Activated naive CD8-positive, alpha-beta T cell treated with anti-CD3 and anti-CD28 coated beads for 36 hours (primary cell): ENCODE results near the gene GFRA1. TPM values are rescaled to one million over a fixed set of nuclear protein-coding genes. Genes with fewer than 3 reads are reported as not detected.
A peak's percentile ranks its signal among the peaks of the same experiment; 100 is the strongest.

Experiments used
- DNase-seq: peaks from one replicate; pipeline ENCODE4 v3.0.0; 2021
- H3K27ac Mint-ChIP-seq: one replicate; pipeline ENCODE4 v1.8.0; 2022; ENCODE audit warnings: mild to moderate bottlenecking, moderate library complexity, mixed read lengths
- H3K27me3 Mint-ChIP-seq: one replicate; pipeline ENCODE4 v1.8.0; 2022; ENCODE audit warnings: mild to moderate bottlenecking, mixed read lengths
- H3K36me3 Mint-ChIP-seq: one replicate; pipeline ENCODE4 v1.8.0; 2021; ENCODE audit warnings: mild to moderate bottlenecking, mixed read lengths
- H3K4me1 Mint-ChIP-seq: one replicate; pipeline ENCODE4 v1.8.0; 2021; ENCODE audit warnings: mixed read lengths
- H3K4me3 Mint-ChIP-seq: one replicate; pipeline ENCODE4 v1.8.0; 2022; ENCODE audit warnings: mild to moderate bottlenecking, moderate library complexity, mixed read lengths
- H3K9me3 Mint-ChIP-seq: one replicate; pipeline ENCODE4 v1.8.0; 2022; ENCODE audit warnings: mixed read lengths
- total RNA-seq, 2 experiments: library from RNA; stranded (reverse); gene quantifications; one replicate each; pipeline ENCODE4 v1.2.3, GENCODE V29; 2021

Gene GFRA1
- total RNA-seq, 2 experiments from 2014 or later: not detected

GRCh38 chr10:116154651-116155050 lies 118.4 kb downstream of the GFRA1 start:
- H3K27me3 Mint-ChIP-seq: no peaks in the 10 kb centered on the region
- no peaks in the 10 kb centered on the region for H3K9me3 Mint-ChIP-seq
- no peaks in the 10 kb centered on the region for H3K4me1 Mint-ChIP-seq
- H3K36me3 Mint-ChIP-seq: no peaks in the 10 kb centered on the region
- no peak overlapping the region for H3K27ac Mint-ChIP-seq
- H3K4me3 Mint-ChIP-seq: no peak overlapping the region
- no peak for DNase-seq

GRCh38 chr10:116151076-116151475 lies 121.9 kb downstream of the GFRA1 start:
- Mint-ChIP-seq H3K27me3 (no peaks in the 10 kb centered on the region), H3K4me1 (peaks cover 6% of the 10 kb centered on the region), H3K9me3 (no peaks in the 10 kb centered on the region), H3K36me3 (no peaks in the 10 kb centered on the region), H3K27ac (no peak overlapping the region), H3K4me3 (no peak overlapping the region)
- DNase-seq: no peak

GRCh38 chr10:116150606-116151005 lies 122.4 kb downstream of the GFRA1 start:
- Mint-ChIP-seq H3K4me3 (no peak overlapping the region), H3K4me1 (peaks cover 6% of the 10 kb centered on the region), H3K9me3 (no peaks in the 10 kb centered on the region), H3K27me3 (no peaks in the 10 kb centered on the region), H3K27ac (no peak overlapping the region), H3K36me3 (no peaks in the 10 kb centered on the region)
- DNase-seq: no peak

GRCh38 chr10:116147147-116147905 lies 125.7 kb downstream of the GFRA1 start:
- H3K4me3 Mint-ChIP-seq: peak overlapping the region; percentile 9
- H3K27ac Mint-ChIP-seq: peak overlapping the region; percentile 81
- no peaks in the 10 kb centered on the region for H3K9me3 Mint-ChIP-seq
- H3K4me1 Mint-ChIP-seq: peaks cover 6% of the 10 kb centered on the region
- peak; percentile 47 for DNase-seq
- H3K27me3 Mint-ChIP-seq: no peaks in the 10 kb centered on the region
- H3K36me3 Mint-ChIP-seq: no peaks in the 10 kb centered on the region

GRCh38 chr10:116146372-116147140 lies 126.5 kb downstream of the GFRA1 start:
- Mint-ChIP-seq H3K27ac (peak overlapping the region; percentile 81), H3K4me1 (peaks cover 6% of the 10 kb centered on the region), H3K4me3 (no peak overlapping the region), H3K36me3 (no peaks in the 10 kb centered on the region), H3K27me3 (no peaks in the 10 kb centered on the region), H3K9me3 (no peaks in the 10 kb centered on the region)
- no peak for DNase-seq

- H3K9me3 Mint-ChIP-seq: no peaks in the 10 kb centered on the region
- H3K4me1 Mint-ChIP-seq: peaks cover 6% of the 10 kb centered on the region
- H3K27me3 Mint-ChIP-seq: peaks cover 4% of the 10 kb centered on the region
- H3K4me3 Mint-ChIP-seq: no peak overlapping the region
- no peak overlapping the region for H3K27ac Mint-ChIP-seq
- no peak for DNase-seq
- no peaks in the 10 kb centered on the region for H3K36me3 Mint-ChIP-seq
Measured at GRCh38 chr10:116143673-116144222, 129.3 kb downstream of the GFRA1 start.

- Mint-ChIP-seq H3K36me3 (no peaks in the 10 kb centered on the region), H3K27me3 (peaks cover 4% of the 10 kb centered on the region), H3K9me3 (no peaks in the 10 kb centered on the region), H3K27ac (no peak overlapping the region), H3K4me3 (no peak overlapping the region), H3K4me1 (peaks cover 3% of the 10 kb centered on the region)
- DNase-seq: no peak
Measured at GRCh38 chr10:116141855-116142254, 131.2 kb downstream of the GFRA1 start.

GRCh38 chr10:116141246-116141645 lies 131.8 kb downstream of the GFRA1 start:
- H3K36me3 Mint-ChIP-seq: no peaks in the 10 kb centered on the region
- H3K27me3 Mint-ChIP-seq: peaks cover 4% of the 10 kb centered on the region
- no peak for DNase-seq
- no peaks in the 10 kb centered on the region for H3K4me1 Mint-ChIP-seq
- H3K9me3 Mint-ChIP-seq: no peaks in the 10 kb centered on the region
- no peak overlapping the region for H3K4me3 Mint-ChIP-seq
- no peak overlapping the region for H3K27ac Mint-ChIP-seq

GRCh38 chr10:116139886-116140285 lies 133.1 kb downstream of the GFRA1 start:
- no peak for DNase-seq
- no peak overlapping the region for H3K27ac Mint-ChIP-seq
- no peaks in the 10 kb centered on the region for H3K9me3 Mint-ChIP-seq
- H3K36me3 Mint-ChIP-seq: no peaks in the 10 kb centered on the region
- H3K4me3 Mint-ChIP-seq: no peak overlapping the region
- H3K27me3 Mint-ChIP-seq: peaks cover 4% of the 10 kb centered on the region
- no peaks in the 10 kb centered on the region for H3K4me1 Mint-ChIP-seq

- DNase-seq: no peak
- Mint-ChIP-seq H3K4me3 (no peak overlapping the region), H3K9me3 (no peaks in the 10 kb centered on the region), H3K4me1 (no peaks in the 10 kb centered on the region), H3K27me3 (peaks cover 4% of the 10 kb centered on the region), H3K36me3 (no peaks in the 10 kb centered on the region), H3K27ac (no peak overlapping the region)
Measured at GRCh38 chr10:116138897-116139296, 134.1 kb downstream of the GFRA1 start.

GRCh38 chr10:116136261-116136660 lies 136.7 kb downstream of the GFRA1 start:
- peaks cover 8% of the 10 kb centered on the region for H3K27me3 Mint-ChIP-seq
- no peak overlapping the region for H3K27ac Mint-ChIP-seq
- H3K4me1 Mint-ChIP-seq: no peaks in the 10 kb centered on the region
- DNase-seq: no peak
- H3K36me3 Mint-ChIP-seq: no peaks in the 10 kb centered on the region
- no peak overlapping the region for H3K4me3 Mint-ChIP-seq
- no peaks in the 10 kb centered on the region for H3K9me3 Mint-ChIP-seq

- no peaks in the 10 kb centered on the region for H3K36me3 Mint-ChIP-seq
- no peak overlapping the region for H3K27ac Mint-ChIP-seq
- no peaks in the 10 kb centered on the region for H3K9me3 Mint-ChIP-seq
- H3K4me1 Mint-ChIP-seq: no peaks in the 10 kb centered on the region
- H3K4me3 Mint-ChIP-seq: no peak overlapping the region
- DNase-seq: no peak
- H3K27me3 Mint-ChIP-seq: peaks cover 3% of the 10 kb centered on the region
Measured at GRCh38 chr10:116134322-116134721, 138.7 kb downstream of the GFRA1 start.

GRCh38 chr10:116133634-116134033 lies 139.4 kb downstream of the GFRA1 start:
- H3K27ac Mint-ChIP-seq: no peak overlapping the region
- peaks cover 3% of the 10 kb centered on the region for H3K9me3 Mint-ChIP-seq
- DNase-seq: no peak
- no peaks in the 10 kb centered on the region for H3K4me1 Mint-ChIP-seq
- no peaks in the 10 kb centered on the region for H3K36me3 Mint-ChIP-seq
- H3K27me3 Mint-ChIP-seq: peaks cover 3% of the 10 kb centered on the region
- no peak overlapping the region for H3K4me3 Mint-ChIP-seq

- DNase-seq: no peak
- Mint-ChIP-seq H3K27me3 (peaks cover 3% of the 10 kb centered on the region), H3K27ac (no peak overlapping the region), H3K4me1 (no peaks in the 10 kb centered on the region), H3K36me3 (no peaks in the 10 kb centered on the region), H3K4me3 (no peak overlapping the region), H3K9me3 (peaks cover 3% of the 10 kb centered on the region)
Measured at GRCh38 chr10:116132780-116133399, 140.1 kb downstream of the GFRA1 start.

- Mint-ChIP-seq H3K27me3 (peaks cover 3% of the 10 kb centered on the region), H3K27ac (no peak overlapping the region), H3K9me3 (peaks cover 5% of the 10 kb centered on the region), H3K4me1 (no peaks in the 10 kb centered on the region), H3K4me3 (no peak overlapping the region), H3K36me3 (no peaks in the 10 kb centered on the region)
- DNase-seq: no peak
Measured at GRCh38 chr10:116130006-116130405, 143.0 kb downstream of the GFRA1 start.
